ENCODE results near the gene PAX7.
"Not testable (repeated sequence)": the region's sequence is repeated elsewhere in the genome, so short reads cannot be mapped to it uniquely, and the experiment has no call there.

PAX7 gene

GRCh38 chr1:18667333-18667732 is 36.7 kb downstream of the PAX7 start:
- no peak for DNase-seq

GRCh38 chr1:18668046-18668445 is 37.4 kb downstream of the PAX7 start:
- no peak for DNase-seq

- no peak for DNase-seq
Measured at GRCh38 chr1:18668750-18669404, 38.2 kb downstream of the PAX7 start.

- DNase-seq: no peak
Measured at GRCh38 chr1:18670121-18670867, 39.6 kb downstream of the PAX7 start.

- no peak for DNase-seq
Measured at GRCh38 chr1:18670868-18671225, 40.2 kb downstream of the PAX7 start.

GRCh38 chr1:18673976-18674375 is 43.3 kb downstream of the PAX7 start:
- DNase-seq: no peak

- no peak for DNase-seq
Measured at GRCh38 chr1:18676332-18676781, 45.7 kb downstream of the PAX7 start.

- no peak for DNase-seq
Measured at GRCh38 chr1:18681423-18681835, 50.8 kb downstream of the PAX7 start.

- no peak for DNase-seq
Measured at GRCh38 chr1:18682375-18682774, 51.7 kb downstream of the PAX7 start.

- DNase-seq: no peak
Measured at GRCh38 chr1:18684303-18684702, 53.7 kb downstream of the PAX7 start.

- DNase-seq: no peak
Measured at GRCh38 chr1:18686540-18686939, 55.9 kb downstream of the PAX7 start.

GRCh38 chr1:18687273-18687672 is 56.6 kb downstream of the PAX7 start:
- DNase-seq: no peak

GRCh38 chr1:18691648-18692047 is 61.0 kb downstream of the PAX7 start:
- DNase-seq: no peak

- DNase-seq: no peak
Measured at GRCh38 chr1:18693256-18694098, 62.8 kb downstream of the PAX7 start.

- not testable (repeated sequence) for DNase-seq
Measured at GRCh38 chr1:18694289-18694688, 63.6 kb downstream of the PAX7 start.

- DNase-seq: no peak
Measured at GRCh38 chr1:18697541-18697940, 66.9 kb downstream of the PAX7 start.

GRCh38 chr1:18700530-18700929 is 69.9 kb downstream of the PAX7 start:
- DNase-seq: no peak

- no peak for DNase-seq
Measured at GRCh38 chr1:18701183-18701582, 70.5 kb downstream of the PAX7 start.

GRCh38 chr1:18703041-18703621 is 72.5 kb downstream of the PAX7 start:
- no peak for DNase-seq

- DNase-seq: no peak
Measured at GRCh38 chr1:18705811-18706210, 75.2 kb downstream of the PAX7 start.

- DNase-seq: no peak
Measured at GRCh38 chr1:18707696-18708257, 77.1 kb downstream of the PAX7 start.

GRCh38 chr1:18710002-18710401 is 79.4 kb downstream of the PAX7 start:
- no peak for DNase-seq

GRCh38 chr1:18711003-18711402 is 80.4 kb downstream of the PAX7 start:
- DNase-seq: no peak

All from NK-92 treated with Interleukin-12 subunit alpha and Interleukin-12 subunit beta, amount 100 ng/mL, for 24 hours (cell line).